Astrocyte of the spinal cord (primary cell): ENCODE measurements around the gene ATP9B.

Experiments
- DNase-seq: peaks from one replicate; pipeline ENCODE4 v3.0.0; 2011; ENCODE audit warnings: low read depth, low spot score
- H3K4me3 ChIP-seq: 2 replicates; pipeline ENCODE4 v1.5.1; 2011; ENCODE audit warnings: low read depth, mild to moderate bottlenecking, low read length, moderate library complexity
- in situ Hi-C: cut with HindIII; loops from 2 replicates; pipeline ENCODE4 v1.10.0; 2017; ENCODE audit warnings: low sequenced_read_pairs
- TF ChIP-seq, protein P1 (sequence below): IDR thresholded peaks from 2 replicates; pipeline ENCODE4 v1.5.1; 2012; ENCODE audit warnings: low read depth, mild to moderate bottlenecking, low read length, inconsistent platforms

The ATP9B gene

DNA sequence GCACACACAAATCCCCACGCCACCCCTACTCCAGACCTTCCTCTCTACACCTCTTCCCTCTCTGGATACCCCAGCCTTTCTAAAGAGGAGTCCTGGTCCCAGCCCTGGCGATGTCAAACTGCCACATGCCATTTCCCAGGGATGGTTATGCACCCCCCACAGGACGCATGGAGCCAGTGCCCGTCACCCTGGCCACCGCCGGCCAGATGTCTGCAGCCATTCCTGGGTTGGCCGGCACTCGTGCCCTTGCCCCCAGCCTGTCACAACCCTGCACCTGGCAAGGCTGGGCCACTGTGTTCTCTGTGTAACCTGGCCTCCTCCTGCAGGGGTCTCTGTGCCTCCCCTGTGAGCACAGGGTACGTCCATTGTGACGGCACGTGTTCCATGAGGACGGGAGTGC, 268.4 kb downstream of the ATP9B start:
- TF ChIP-seq, protein P1, sequence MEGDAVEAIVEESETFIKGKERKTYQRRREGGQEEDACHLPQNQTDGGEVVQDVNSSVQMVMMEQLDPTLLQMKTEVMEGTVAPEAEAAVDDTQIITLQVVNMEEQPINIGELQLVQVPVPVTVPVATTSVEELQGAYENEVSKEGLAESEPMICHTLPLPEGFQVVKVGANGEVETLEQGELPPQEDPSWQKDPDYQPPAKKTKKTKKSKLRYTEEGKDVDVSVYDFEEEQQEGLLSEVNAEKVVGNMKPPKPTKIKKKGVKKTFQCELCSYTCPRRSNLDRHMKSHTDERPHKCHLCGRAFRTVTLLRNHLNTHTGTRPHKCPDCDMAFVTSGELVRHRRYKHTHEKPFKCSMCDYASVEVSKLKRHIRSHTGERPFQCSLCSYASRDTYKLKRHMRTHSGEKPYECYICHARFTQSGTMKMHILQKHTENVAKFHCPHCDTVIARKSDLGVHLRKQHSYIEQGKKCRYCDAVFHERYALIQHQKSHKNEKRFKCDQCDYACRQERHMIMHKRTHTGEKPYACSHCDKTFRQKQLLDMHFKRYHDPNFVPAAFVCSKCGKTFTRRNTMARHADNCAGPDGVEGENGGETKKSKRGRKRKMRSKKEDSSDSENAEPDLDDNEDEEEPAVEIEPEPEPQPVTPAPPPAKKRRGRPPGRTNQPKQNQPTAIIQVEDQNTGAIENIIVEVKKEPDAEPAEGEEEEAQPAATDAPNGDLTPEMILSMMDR = no peak
- no peak for DNase-seq
- in situ Hi-C loops = no loop called here
- no peak overlapping the region for H3K4me3 ChIP-seq

DNA sequence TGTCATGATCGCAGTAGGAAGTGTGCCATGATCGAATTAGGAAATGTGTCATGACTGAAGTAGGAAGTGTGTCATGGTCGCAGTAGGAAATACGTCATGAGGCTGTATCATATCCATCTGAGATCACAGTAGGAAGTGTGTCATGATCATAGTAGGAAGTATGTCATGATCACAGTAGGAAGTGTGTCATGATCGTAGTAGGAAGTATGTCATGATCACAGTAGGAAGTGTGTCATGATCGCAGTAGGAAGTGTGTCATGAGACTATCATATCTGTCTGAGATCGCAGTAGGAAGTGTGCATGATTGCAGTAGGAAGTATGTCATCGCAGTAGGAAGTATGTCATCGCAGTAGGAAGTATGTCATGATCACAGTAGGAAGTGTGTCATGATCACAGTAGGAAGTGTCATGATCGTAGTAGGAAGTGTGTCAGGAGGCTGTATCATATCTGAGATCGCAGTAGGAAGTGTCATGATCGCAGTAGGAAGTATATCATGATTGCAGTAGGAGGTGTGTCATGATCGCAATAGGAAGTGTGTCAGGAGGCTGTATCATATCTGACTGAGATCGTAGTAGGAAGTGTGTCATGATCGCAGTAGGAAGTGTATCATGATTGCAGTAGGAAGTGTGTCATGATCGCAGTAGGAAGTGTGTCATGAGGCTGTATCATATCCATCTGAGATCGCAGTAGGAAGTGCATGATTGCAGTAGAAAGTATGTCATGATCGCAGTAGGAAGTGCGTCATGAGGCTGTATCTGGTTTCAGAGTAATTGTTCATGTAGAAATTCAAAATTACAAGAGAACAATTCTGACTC, 270.1 kb downstream of the ATP9B start:
- in situ Hi-C loops = no loop called here
- no peak overlapping the region for H3K4me3 ChIP-seq
- TF ChIP-seq, protein P1 = no peak
- DNase-seq = no peak

DNA sequence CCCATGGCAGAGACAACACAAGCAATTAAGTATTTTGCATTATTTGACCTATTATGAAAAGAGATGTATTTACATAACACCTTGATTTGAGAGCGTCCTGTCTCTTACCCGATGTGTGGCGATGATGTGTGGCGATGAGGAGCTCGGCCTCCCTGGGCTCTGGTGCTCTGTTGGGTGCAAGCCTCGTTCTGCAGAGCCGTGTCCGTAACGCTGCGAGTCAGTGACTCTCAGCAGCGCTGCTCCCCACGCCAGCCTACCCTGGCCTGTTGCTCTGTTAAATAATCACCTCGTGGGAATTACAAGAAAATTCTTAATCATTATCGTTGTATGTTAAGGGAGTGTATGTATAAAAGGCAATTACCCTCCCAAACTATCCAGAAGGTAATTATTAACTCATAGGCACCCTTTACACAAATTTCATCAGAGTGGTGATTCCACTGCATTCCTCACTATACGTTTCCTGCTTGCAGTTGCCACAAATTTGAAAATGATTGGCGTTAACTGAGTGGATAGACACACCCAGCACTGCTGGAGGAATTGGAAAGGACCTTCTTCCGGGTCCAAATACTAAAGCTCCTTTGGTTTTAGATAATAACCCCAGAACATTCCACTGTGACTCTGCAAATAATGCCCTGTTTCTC, 274.5 kb downstream of the ATP9B start:
- H3K4me3 ChIP-seq = no peak overlapping the region
- DNase-seq = no peak
- in situ Hi-C loops = no loop called here
- TF ChIP-seq, protein P1 = no peak

DNA sequence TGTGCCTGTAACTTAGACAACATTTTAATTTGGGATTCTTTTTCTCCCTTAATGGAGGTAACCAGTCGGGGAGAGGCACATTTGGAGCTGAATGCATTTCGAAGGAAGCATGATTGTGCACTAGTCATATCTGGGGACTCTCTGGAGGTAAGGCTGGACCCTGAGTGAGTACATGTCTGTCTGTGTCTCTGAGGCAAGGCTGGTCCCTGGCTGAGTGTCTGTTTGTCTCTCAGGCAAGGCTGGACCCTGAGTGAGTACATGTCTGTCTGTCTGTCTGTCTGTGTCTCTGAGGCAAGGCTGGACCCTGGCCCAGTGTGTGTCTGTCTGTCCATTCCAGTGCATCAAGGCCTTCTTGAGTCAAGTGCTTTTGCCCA, 275.0 kb downstream of the ATP9B start:
- no peak overlapping the region for H3K4me3 ChIP-seq
- in situ Hi-C loops = no loop called here
- TF ChIP-seq, protein P1 = no peak
- DNase-seq = no peak

DNA sequence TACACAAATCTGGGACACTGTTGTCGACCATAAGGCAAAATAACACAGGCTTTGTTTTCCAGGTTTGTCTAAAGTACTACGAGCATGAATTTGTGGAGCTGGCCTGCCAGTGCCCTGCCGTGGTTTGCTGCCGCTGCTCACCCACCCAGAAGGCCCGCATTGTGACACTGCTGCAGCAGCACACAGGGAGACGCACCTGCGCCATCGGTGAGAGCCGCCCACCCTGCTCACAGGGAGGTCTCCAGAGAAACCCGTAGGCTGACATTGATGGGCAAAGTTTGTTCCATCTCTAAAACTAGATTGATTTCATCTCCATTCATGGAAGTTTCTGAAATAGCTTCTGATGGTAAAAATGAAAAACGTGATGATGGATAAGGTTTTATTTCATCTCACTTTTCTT, 276.2 kb downstream of the ATP9B start:
- no peak overlapping the region for H3K4me3 ChIP-seq
- in situ Hi-C loops = no loop called here
- TF ChIP-seq, protein P1 = no peak
- no peak for DNase-seq

DNA sequence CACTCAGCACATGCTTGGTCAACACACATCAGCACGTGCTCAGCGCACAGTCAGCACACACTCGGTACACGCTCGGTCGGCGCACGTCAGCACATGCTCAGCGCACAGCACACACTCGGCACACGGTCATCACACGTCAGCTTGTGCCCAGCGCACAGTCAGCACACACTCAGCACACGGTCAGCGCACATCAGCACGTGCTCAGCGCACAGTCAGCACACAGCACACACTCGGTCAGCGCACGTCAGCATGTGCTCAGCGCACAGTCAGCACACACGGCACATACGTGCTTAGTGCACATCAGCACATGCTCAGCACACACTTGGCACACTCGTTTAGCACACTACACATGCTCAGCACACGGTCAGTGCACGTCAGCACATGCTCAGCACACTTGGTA, 276.8 kb downstream of the ATP9B start:
- in situ Hi-C loops = no loop called here
- no peak for DNase-seq
- H3K4me3 ChIP-seq = no peak overlapping the region
- TF ChIP-seq, protein P1 = no peak
